ENCODE results near the gene S100A7. TPM values are rescaled to one million over a fixed set of nuclear protein-coding genes. Genes with fewer than 3 reads are reported as not detected.
A peak's percentile ranks its signal among the peaks of the same experiment; 100 is the strongest.
"Not testable (repeated sequence)": the region's sequence is repeated elsewhere in the genome, so short reads cannot be mapped to it uniquely, and the experiment has no call there.

Gene S100A7
- total RNA-seq, 1 donor from 2014 or later, result not detected

DNA sequence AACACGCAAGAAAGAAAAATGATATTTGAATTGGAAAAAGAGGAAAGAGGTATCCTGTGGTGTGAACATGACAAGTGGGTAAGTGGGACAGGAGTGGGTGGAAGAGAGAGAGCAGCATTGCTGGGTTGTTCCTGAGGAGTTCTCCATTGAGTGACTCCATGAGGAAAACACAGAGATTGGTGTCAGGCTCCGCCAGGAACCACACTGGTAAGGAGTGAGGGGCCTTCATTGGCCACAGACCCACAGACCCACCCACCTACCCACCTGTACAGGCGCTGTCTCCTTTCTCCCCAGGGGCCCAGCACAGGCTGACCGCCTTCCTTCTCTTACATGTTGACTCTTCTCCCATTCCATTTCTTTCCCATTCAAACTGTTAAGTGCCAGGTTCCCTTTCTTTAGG, 23.2 kb downstream of the S100A7 start:
- ATAC-seq (no peak), DNase-seq (no peak)
- intact Hi-C loops (cut with micrococcal nuclease), result no loop called here

DNA sequence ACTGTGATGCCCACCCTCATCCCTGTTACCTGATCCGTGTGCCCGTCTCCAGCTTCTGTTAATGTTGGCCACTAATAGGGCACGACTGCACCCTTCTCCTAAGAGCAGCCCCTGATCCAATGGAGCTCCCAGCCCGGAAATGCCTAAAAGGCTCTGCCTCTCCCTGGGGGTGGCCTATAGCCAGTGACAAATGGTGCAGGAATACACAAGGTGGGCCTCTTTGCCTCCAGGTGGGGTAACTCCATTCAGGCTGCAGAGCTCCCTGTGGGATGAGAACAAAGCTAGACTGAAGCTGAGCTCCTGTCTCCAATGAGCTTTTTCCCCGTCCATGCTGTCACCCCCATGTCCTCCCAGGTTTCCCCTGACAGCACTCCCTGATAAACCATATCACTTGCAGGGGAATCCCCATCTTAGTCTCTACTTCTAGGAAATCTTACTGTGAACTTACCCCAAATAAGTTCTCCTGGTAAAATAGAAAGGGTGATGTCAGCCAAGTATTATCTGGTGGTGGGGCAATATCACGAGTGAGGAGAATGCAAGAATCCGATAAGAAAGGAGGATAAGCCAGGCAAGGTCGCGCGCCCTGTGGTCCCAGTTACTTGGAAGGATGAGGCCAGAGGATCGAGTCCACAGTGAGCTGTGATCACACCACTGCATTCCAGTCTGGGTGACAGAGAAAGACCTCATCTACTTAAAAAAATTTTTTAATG, 25.6 kb downstream of the S100A7 start:
- ATAC-seq (no peak), DNase-seq (no peak)
- intact Hi-C loops (cut with micrococcal nuclease), result no loop called here

DNA sequence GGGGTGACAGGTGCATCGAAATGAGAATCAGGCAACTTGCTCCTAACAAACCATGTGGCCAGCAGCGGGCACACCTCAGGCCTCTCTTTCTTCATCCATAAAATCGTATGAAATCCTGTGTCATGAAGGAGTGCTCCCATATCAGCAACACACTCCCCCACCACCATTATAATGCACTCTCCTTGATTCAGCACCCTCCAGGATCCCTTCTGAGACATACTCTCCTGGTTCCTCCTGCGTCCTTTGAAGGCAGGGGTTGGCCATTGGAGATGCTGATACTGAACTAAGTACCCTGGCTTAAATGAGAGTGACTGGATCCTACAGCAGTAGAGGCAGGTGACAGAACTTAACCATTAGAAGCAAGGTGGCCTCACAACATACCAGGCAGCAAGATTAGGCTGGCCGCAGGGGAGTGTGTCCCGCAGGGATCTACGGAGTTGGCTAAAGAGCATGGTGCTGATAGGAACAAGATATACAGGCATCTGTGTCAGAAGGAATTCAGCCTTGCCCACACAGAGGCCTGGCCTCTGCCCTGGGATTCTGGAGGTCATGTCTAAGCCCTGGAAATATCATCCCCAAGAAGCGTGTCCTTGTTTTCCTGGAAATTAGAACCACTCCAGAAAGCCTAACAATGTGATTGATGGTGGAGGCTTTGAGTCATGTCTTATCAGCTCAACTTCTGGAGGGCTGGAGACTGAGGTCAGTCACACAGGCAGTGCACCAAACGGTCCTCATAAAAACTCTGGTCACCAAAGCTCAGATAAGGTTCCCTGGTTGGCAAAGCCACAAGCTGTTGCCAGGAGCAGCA, 27.4 kb downstream of the S100A7 start:
- DNase-seq, result no peak
- ATAC-seq, result no peak
- intact Hi-C loops (cut with micrococcal nuclease), result no loop called here

DNA sequence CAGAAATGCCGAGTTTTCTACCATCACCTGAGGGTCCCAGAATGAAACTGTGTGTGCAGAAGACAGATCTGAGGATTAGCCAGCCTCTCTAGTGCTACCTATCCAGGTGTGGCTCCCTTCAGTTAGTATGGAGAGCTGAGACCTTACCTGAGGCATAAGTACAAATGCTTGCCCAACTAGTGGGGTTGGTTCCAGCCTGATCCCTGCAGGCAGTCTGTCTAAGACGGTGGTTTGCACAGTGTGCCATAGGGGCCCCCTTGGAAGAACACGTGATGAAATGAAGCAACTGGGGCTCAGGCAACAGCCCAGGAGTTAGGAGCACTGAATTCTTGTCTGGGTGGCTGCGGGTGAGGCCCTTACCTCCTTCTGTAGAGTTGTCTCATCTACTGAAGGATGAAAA, 28.5 kb downstream of the S100A7 start:
- ATAC-seq, result no peak
- intact Hi-C loops (cut with micrococcal nuclease), result no loop called here

DNA sequence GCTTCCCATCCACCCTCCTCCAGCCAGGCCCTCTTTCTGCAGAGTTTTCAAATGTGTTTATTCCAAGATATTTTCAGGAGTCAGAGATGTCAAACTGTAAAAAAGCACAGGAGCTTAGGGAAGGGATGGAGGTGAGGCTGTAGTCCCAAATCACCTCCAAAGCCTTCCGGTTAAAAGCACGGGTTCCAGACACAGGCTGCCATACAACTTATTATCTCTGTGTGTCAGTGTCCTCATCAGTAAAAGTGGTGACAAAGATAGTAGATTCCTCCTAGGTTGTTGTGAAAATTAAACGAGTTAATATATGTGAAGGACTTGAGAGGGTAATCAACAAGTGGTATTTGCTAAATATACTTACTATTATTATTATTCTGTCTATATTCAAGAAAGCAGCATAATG, 29.0 kb downstream of the S100A7 start:
- ATAC-seq (no peak), DNase-seq (no peak)
- intact Hi-C loops (cut with micrococcal nuclease), result no loop called here

More for the DNA sequence above, 28.5 kb downstream of the S100A7 start:
- DNase-seq, result no peak

DNA sequence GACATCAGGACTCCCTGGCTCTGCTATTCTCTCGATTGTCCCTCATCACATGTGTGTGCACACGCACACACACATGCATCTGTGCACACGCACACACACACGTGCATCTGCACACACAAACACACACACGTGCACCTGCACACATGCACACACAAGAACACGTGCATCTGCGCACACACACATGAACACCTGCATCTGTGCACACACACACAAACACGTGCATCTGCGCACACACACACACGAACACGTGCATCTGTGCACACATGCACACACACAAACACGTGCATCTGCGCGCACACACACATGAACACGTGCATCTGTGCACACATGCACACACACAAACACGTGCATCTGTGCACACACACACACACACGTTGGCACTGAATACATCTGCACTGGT, 29.4 kb downstream of the S100A7 start:
- intact Hi-C loops (cut with micrococcal nuclease), result no loop called here
- DNase-seq (no peak), ATAC-seq (no peak)

DNA sequence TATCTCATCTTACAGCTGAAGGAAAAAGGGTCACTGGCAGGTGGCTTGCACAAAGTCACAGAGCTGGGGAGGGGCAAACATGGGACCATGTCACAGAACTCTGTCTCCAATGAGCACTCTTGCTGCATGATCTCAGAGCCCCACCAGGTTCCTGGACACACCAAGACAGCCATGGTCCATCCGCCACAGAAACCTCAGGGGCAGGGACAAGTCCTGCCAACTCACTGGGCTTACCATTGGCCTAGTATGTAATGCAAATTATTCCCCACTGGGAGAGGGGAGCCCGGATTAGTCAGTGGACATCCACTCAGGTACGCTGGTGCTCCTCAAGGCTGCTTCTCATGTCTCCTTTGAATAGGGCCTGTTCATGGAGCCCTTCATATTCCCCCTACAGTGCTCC, 29.9 kb downstream of the S100A7 start:
- no peak for DNase-seq
- intact Hi-C loops (cut with micrococcal nuclease), result no loop called here

DNA sequence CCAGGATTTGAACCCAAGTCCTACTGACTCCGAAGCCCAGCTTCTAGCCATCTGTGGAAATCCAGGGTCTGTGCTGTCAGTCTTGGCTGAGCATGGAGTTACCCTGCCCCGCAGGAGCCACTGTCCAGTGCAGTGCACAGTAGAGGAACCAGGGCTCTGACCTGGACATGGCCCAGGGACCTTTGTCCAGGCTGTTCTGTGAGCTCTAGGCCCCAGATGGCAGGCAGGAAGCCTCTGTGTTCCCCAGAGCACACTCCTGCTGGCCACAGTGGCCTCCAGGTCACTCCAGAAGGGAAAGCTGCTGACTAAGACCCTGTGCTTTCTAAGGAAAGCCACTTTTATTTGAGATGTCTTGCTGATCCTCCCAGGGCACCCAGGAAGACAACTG, 30.3 kb downstream of the S100A7 start:
- no peak for DNase-seq
- ATAC-seq, result no peak
- intact Hi-C loops (cut with micrococcal nuclease), result no loop called here

More for the DNA sequence above, 29.9 kb downstream of the S100A7 start:
- ATAC-seq, result no peak

DNA sequence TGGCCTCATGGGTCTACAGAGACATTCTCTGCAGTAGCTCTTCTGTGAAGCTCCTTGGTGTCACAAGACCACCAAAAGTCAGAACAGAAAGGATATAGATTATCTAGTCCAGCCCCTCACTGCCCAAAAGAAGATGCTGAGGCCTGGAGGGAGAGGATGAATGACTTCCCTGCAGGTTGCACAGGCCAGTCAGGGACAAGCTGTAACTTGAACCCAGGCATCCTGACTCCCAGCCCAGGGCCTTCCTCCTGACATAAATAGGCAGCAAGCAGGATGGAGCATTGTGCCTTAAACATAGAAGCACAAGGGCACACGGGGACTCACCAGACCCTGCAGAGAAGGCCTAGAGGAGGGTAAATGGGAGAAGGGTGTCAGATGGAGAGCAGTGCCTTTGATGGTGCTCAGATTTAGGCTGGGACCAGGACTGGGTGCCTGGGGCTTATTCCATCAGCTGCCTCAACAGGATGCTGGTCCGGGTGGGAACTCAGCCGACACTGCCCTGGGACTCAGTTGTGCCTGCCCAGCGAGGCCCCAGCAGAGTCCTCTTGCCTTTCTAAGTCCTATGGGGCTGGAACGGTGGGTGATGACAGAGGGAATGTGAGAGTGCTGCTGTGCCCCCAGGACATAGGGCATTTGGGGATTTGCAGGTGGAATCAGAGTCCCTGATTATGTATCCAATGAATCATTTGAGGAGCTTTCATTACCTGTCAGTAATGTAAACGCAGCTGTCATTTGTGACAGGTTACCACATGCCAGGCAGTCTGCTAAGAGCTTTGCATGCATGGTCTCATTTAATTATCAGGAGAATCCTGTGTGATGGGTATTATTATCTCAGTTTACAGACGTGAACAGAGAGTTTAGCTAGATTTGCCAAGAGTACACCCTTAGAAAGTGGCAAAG, 30.9 kb downstream of the S100A7 start:
- ATAC-seq (no peak), DNase-seq (no peak)
- intact Hi-C loops (cut with micrococcal nuclease), result no loop called here

DNA sequence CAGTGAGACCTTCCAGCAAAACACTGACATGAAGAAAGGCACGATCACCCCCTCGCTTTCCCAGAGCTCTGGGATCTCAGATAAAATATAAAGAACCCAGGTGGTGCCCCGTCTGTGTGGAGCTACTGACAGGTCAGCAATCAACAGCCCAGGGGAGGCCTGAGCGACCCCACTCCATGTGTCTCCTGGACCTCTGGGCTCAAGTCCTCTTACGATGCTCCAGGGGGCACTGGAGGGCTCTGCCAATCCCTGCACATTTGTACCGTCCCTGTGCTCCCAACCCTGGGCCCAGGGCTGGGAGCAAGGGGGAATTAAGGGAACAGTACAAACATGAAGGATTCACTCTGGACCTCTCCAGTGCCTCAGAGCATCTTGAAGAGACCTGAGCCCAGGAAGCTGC, 31.7 kb downstream of the S100A7 start:
- DNase-seq, result no peak
- intact Hi-C loops (cut with micrococcal nuclease), result no loop called here
- no peak for ATAC-seq

DNA sequence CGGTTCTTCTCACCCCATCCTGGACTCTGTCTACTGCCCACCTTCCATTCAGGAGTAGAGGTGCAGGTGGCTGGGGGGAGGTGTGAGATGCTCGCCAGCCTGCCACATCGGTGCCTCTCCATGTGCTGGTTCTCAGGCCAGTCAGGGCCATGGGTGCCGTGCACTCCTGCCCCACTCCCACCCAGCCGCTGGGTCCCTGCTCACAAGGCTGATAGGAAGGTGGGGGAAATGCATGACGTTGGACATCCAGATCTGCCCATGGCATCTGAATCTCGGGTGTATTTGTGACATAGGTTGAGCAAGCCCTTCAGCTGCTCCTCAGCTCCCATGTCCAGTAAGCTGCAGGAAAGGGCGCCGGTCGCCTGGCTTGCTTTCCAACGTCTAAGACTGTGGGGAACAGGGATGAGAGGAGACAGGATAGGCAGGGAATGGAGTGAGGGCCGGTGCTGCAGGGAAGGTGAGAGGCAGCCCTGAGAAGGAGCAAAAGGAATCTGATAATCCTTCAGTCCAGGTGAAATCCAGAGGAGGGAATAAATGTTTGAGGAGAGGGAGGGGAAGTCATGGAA, 32.3 kb downstream of the S100A7 start:
- ATAC-seq, result no peak
- no peak for DNase-seq
- intact Hi-C loops (cut with micrococcal nuclease), result no loop called here

DNA sequence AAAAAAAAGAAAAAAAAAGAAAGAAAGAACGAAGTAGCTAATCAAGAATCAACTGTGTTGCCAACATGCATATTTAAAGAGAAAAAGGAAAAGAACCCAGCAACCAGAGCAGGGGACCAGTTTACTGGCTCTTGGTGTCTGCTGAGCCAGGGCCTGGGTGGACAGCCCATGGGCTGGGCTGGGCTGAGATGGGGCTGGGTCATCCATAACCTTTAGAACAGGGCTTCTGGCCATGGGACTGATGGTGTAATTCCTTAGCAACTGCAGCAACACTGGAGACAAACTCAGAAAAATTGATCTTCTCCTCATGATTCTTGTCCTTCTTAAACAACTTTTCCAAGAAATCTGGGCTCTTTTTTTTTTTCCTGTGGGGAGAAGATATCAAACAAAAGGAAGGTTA, 33.6 kb downstream of the S100A7 start:
- ATAC-seq (no peak), DNase-seq (no peak)
- intact Hi-C loops (cut with micrococcal nuclease), result no loop called here

DNA sequence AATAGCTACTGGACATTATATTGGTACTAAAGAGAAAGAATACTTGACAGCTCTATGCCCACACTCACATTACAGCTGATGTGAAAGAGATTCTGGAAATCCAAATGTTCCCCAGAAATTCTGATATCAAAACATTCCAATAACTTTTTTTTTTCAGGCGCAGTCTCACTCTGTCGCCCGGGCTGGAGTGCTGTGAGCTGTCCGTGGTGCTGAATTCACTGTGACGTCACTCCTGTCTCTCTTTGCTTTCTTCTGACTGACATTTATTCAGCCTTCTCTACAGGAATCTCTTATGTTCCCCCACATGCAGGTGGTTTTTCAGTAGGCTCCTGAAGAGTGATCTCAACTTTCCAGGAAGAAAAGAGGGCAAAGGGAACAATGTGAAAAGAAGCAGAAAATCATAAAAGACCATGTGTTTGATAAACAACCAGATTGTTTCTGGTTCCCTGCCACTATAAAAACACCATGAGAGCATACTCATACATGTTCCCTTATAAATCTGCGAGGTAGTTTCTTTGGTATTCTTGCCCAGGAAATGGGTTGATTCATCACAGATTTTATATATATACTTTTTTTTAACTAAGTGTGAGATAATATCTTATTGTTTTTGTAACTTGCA, 37.9 kb downstream of the S100A7 start:
- DNase-seq (peak; percentile 73), ATAC-seq (peak; percentile 48)
- intact Hi-C loops (cut with micrococcal nuclease), result no loop called here

DNA sequence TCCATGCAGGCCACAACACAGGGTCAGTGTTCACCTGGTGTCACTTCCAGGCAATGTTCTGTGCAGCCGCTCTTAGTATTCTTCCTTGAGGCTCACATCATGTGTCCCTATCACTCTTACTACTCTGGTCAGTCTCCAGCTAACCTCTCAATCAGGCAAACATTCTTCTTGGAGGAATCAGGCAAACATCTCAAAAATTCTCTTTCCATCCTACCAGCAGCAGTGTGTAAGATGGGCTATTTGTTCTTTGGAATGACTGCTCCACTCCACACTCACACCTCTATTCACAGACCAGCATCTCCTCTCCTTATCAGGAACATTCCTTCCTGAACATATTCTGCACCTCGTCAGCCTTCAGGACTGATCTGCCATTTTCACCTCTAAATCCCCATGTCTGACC, 40.1 kb downstream of the S100A7 start:
- intact Hi-C loops (cut with micrococcal nuclease), result no loop called here
- no peak for ATAC-seq
- DNase-seq, result no peak

DNA sequence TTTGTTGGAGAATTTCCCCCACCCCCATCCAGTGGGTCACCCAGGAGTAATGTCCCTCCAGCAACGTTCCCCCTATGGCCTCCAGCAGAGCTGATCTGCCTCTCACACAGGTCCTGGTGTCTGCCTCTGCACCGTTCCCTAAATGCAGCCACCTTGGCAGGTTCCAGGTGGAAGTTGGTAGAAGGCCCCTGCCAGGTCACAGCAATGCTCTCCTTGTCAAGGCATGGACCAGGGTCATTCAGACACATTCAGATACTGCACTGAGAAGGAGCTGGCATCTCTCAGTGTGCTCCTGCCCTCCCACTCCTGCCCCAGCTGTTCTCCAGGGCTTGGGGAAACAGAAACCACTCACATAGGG, 41.0 kb downstream of the S100A7 start:
- DNase-seq; ATAC-seq; intact Hi-C loops (cut with micrococcal nuclease): not testable (repeated sequence)

DNA sequence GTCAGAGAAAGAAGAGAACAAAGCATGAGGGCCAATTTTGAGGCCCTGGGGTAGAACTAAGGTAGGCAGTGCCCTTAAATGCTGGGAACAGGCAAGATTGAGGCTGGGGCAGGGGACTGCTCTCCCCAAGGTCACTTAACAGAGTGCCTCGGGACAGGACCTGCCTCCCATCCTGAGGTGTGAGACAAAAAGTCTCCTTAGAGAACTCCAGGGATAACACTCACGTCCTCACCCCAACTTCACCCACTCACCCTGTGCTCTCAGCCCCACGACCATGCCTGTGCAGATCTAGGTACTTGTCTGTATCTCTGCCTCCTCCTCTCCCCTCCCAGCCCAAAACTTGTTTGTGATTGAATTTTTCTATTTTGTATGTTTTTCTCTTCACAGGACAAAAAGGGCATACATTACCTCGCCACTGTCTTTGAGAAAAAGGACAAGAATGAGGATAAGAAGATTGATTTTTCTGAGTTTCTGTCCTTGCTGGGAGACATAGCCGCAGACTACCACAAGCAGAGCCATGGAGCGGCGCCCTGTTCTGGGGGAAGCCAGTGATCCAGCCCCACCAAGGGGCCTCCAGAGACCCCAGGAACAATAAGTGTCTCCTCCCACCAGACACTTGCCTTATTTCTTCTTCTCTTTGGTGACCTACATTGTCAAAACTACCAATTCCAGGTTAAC, 41.6 kb downstream of the S100A7 start:
- DNase-seq; ATAC-seq; intact Hi-C loops (cut with micrococcal nuclease): not testable (repeated sequence)

DNA sequence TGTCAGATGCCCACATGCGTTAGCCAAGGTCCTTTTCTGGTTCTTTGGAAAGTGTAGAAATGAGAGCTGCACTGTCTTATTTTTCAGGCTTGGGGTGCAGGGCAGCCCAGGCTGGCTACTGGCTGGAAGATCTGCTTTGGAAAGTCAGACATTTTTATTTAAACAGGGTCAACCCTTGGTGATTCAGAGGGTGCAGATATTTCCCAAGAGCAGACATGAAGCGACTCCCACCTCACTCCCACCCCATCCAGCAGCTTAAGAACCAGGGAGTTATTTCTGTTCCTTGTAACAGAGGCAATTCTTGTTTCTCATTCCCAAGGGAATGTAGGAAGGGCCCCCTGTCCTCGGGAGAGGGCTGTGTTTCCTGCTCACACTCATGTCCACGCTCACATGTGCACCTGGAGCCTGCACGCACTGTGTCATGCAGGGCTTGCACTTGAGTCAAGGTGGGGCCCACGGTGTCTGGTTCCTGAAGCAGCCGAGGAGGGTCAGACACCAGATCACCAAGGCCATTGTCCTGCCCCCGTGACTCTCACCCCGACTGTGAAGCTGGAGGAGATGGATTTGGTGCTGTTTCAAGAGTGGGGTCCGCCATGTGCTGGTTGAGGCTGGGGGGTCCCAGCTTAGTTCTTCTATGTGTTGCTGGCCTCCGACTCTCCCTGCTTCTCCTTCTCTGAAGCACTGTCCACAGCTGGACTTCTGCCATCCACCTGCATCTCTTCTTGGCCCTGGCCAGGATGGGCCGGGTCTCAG, 43.1 kb downstream of the S100A7 start:
- intact Hi-C loops (cut with micrococcal nuclease), result no loop called here
- ATAC-seq, result no peak

More for the DNA sequence above, 43.1 kb downstream of the S100A7 start:
- DNase-seq, result no peak
